ENCODE data around the gene L1CAM.

- TF ChIP-seq CTCF (IDR thresholded peaks at IDR 0.05) (no peak), EZH2 (IDR thresholded peaks at IDR 0.05; ENCODE audit: borderline replicate concordance, insufficient read depth, low read depth, low read length, poor library complexity, severe bottlenecking) (no peak)
Measured at GRCh38 chrX:153818571-153819383, 67.2 kb downstream of the L1CAM start.
